Activated CD4-positive, alpha-beta T cell treated with anti-CD3 and anti-CD28 coated beads, Interleukin-2, amount 50 U/mL, for 4 hours (primary cell): ENCODE measurements around the gene SLC41A1.

Source experiments
- DNase-seq, 2 experiments: peaks; one replicate each; pipeline ENCODE4 v3.0.0-alpha.2; 2020

SLC41A1 gene

DNA sequence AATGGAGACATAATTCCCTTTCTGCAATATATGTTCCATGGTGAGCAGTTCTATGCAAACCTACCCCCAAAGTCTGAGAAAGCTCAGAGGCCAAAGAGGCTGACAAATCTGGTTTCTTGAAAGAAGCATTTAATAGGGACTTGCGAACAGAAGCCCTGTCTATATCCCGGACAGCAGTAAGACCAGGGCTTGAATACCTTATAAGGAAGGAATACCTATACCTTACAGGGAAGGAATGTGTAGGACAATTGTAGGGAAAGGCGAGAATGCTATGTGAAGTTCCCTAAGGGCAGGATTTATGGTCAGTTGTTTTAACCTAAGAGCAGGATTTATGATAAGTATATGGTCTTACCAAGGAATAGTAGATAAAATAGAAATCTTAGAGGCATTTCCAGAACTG, 5.0 kb upstream of the SLC41A1 start:
- DNase-seq, result no peak

DNA sequence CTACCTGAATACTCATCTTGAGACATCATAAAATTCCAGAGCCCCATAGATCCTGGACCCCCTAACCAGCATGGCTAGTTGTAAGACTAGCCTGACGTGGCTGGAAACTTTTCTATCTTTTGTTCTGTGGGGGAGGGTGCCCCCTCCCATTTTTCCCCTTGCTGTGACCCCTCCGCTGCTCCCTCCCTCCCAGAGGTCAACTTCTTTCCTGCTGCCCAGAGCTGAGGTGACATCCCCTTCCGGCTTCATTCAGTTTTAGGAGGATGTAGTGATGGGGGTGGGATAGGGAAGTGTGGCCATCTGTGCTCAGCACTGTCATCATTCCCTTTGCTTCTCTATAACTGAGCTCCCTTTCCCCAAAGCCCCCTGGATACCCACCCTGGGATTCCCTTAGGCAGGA, 4.4 kb upstream of the SLC41A1 start:
- no peak for DNase-seq

DNA sequence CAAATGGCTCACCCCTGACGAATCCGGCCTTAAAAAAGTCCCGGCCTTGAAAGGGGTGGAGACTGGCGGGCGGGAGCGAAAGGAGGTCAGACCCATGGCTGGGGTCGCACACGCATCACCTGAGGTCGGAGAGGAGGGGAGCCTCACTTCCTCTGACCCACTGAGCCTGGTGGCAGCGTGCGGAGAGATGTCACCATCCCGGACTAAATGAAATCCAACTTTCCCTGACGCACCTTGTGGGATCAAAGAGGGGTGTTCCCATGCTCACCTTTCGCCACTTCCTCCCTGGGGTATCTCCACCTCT, 709 bp upstream of the SLC41A1 start:
- no peak for DNase-seq

DNA sequence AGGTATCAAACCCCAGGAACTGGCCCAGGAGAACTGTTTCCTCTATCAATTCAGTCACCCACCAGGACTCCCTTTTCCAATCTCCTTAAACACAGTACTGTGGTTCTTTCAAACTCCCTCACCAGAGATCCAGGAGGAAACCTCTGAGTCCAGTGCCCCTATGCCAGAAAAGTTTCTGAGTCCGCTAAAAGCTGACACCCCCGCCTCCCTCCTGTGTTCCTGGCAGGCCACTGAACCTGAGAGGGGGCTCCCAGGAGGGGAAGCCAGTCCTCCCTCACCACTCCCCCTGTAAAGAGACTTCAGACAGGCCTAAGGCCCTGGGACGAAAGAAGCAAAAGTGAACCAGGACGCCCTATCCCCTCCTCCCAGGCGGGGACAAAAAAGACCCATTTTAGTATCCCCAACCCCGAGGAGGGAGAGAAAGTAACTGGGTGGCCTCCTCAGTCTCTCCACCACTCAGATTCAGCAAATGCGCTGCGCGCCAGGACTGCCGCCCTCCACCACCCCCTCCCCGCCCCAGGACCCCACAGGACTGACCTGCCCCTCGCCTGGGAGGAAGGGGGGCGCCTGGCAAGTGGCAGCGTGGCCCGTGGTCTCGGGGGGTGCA, 624 bp downstream of the SLC41A1 start:
- DNase-seq, result no peak

DNA sequence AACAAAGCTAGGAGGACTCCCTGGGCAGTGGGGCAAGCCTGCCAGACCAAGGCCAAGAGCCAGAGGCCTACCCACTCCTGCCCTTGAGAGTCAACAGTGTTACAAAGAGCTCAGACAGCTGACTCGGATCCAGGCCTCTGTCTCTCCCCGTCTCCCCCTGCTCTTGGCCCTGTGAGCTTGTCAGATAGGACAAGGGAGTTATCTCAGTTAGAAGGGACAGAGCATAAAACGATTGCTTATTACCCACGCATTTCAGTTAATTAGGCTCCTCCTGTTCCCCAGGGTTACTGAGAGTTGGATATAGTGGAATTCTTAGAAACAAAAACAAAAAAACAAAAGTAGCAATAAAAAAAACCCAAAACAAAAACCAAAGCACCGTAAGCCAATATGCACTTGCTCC, 1.3 kb downstream of the SLC41A1 start:
- no peak for DNase-seq

DNA sequence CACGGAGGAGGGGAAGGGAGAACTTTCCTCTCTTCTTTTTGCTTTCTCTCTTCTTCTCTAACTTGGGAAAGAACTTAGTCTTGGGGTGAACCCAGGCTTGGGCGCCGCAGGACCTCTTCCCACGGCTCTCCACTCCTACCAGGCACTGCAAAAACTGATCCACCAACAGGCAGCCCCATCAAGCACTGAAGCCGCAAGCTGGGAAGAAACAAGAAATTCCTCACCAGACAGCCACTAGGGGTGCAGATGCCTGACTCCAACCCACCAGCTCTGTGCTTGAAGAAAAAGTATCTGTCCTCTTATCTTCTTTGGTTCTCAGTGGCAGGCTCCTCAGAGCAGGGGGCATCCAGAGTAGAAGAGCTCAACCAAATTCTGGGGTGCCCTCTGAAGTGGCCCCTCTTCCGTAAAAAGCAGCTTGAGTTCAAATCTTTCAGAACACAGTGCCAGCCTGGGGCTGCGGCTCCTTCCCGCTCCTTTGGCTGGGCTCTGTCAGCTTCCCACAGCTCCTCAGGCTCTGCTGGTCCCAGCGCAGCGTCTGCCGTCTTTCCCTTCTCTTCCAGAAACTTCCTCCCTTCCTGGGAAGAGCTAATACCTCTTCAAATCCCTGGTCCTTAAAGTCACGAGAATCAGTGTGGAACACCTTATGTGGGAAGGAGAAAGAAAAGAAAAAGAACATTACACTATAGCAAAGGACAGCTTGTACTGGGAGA, 2.4 kb downstream of the SLC41A1 start:
- no peak for DNase-seq

DNA sequence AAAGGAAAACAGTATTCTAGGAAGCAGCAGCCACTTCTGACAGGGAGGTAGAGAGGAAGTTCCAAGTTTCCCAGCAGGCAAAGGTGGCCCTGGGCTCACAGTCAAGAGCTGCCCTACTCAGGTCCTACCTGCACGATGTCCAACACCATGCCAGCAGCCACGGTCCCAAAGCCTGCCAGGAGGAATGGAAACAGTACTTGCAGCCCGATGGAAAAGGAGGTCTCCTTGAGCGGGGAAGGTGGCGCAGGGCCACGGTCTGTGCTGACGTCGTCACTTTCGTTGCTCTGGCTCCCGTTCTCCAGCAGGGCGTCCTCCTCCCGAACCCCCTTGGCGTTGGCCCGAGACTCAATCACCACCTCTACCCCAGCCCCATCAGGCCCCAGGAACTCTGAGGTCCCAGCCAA, 3.1 kb downstream of the SLC41A1 start:
- DNase-seq, result no peak

DNA sequence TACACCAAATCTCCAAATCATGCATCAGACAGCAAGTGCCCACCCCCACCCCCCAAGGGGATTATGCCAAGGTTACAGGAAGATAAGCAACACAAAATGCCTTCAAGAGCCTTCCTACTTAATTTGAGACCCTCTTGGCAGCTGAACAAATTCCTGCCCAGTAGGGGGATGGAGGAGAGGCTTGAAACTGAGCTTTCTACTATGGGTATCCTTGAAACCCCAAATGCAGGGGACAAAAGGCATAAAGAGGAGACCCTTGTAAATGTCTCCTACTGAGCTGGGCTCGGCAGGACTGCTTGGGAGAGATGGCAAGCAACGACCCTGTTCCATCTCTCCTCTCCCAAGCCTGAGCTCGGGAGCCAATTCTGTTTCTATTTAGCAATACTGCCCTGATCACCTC, 3.5 kb downstream of the SLC41A1 start:
- no peak for DNase-seq

DNA sequence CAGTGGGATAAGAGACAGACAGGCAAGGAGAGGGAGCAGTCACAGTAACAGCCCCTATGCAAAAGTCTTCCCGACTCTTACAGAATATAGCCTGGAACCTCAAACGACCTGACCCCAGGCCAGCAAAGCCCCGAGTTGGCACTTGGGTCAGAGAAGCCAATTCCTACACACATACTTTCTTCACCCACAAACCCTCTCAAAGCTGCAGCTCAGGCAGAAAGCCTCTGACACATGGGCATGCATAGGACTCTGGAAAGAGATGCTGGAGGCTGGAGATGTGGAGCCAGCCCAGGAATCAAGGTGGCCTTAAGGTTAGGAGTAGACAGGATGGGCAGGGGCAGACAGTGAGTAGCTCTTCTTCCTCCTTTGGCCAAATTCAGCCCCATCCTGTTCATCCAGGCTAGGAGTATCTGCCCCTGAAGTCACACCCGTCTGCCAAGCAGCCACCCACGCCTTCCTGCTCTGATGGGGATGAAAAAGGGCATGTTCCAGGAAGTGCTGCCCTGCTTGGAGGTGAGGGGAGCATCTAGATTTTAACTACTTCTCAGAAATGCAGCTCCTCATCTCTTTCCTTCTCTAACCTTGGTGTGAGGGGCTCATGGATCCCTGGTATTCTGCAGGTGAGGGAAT, 7.8 kb downstream of the SLC41A1 start:
- DNase-seq, result peak; percentile 26 to 32

DNA sequence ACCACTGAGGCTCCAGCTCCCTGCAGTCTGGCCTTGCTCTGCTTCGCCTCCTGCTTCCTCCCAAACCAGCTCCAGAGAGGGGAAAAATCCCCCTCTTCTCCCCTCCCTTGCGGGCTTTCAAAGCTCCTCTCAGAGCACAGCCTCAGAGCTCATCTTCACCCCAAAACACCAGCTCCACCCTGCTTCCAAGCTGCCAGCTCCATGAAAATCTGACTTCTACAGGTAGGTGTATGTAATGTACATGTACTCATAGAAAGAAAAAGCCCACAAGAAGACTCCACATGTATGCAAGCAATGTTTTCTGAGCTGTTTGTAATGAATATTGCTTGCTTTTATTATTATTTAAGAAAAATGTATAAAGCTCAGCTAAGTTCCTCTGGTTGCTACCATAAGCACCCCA, 8.4 kb downstream of the SLC41A1 start:
- DNase-seq, result no peak

DNA sequence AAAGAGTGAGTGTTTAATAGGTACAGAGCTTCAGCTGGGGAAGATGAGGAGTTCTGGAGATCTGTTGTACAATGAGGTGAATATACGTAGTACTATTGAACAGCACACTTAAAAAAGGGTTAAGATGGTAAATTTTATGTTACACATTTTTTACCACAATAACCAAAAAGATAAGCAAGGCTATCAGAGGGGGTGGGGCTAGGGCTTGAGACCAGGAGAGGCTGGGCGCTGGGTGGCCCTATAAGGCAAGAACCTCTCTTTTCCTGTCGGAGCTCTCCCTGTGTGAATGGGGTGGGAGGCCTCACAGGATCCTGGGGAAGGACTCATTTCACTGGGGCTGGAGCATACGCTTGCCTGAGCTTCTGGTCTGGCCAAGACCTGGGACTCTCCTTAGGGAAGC, 9.0 kb downstream of the SLC41A1 start:
- no peak for DNase-seq

DNA sequence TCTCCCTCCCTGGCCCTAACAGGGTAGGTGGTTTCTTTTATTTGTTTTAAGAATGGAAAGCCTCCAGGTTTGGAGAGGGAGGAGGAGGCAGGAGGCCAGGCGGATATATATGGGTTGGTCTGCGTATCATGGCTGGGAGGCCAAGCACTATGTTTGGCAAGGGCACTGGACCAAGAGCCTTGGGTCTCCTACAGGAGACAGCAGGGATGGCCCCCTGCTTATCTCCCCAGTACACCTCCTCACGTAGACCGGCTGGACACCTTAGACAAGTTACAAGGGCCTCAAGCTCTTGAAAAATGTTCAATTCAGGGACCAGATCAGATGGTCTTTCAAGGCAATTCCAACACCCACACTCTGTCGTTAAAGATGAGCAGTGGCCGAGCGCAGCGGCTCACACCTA, 10.9 kb downstream of the SLC41A1 start:
- DNase-seq, result no peak

DNA sequence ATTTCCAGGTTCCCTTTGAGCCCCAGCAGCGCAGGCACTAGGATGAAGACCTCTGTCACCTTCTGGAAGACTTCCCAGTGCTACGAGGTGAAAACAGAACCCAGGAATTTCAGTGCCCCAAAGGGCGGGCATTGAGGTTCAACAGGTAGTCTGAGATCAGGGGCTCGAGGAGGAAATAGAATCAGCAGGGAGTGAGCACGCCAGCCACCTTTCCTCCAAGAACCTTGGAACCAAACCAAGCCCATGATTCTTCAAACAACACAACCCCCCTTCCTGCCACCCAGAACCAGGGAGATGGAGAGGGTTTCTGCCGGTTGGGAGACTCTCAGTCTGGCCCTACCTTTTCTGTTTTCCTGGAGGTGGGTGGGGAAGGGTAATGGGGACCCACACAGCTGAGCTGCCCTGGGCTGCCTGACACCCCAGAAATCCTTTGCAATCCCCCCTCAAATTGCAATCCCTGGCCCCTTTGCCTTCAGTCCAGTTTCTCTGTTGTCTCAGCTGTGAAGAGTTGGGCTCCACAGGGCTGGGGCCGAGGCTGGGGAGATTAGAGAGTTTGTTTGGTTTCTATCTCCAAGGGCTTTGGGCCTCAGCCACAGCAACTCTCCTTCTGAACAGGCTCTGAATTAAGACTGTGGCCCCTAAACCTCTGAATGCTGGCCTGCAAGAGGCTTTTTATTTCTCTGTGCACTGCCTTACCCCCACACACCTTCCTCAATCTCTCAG, 11.9 kb downstream of the SLC41A1 start:
- DNase-seq, result no peak

DNA sequence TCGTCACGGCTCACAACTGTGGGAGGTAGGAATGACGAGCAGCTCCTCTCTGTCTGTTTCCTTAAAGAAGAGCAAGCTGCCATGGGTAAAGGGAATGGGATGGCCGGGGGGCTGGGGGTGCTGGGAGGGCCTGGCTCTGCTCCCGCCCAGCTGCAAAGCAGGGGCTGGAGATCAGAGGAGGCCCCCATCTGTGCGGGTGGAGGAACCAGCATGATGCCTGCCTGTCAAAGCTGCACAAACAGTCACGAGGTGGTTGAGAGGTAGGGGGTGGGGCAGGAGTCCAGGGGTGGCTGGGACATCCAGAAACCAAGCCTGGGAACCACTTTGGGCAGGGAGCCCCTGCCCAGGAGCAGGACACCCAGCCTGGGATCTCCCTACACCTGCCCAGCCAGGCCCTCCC, 12.6 kb downstream of the SLC41A1 start:
- no peak for DNase-seq

DNA sequence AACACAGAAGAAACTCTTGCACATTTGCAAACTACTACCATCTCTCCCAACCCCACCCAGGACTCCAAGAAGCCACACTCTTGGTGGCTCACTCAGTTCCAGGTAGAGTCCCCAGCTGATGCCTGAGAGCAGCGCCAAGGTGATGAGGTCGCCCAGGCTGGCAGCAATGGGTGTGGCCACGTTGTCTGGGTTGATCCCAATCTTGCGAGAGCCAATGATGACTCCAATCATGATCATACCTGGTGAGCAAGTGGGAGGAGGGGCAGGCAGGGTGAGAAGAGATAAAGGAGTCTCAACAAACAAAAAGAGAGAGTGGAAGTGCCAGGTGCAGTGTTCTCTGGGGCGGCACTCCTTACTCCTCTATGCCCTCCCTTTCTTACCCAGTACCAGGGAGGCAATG, 14.4 kb downstream of the SLC41A1 start:
- no peak for DNase-seq

DNA sequence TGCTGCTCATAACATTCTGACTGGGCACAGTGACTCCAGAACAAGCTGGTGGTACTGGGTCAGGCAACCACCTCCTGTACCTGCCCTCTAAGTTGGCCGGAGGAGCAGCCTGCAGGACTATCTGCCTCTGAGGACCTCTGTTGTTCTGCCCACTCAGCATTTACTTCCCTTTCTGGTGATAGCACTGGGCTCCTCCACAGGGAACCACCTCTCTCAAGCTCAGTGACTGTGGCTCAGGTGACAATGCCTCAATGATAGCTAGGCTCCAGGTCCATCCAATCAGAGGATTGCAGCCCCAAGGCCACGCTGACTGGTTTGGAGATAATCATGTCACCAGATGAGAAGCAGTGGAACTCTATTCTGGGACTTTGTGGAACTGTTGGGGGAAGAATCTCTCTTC, 15.8 kb downstream of the SLC41A1 start:
- no peak for DNase-seq

DNA sequence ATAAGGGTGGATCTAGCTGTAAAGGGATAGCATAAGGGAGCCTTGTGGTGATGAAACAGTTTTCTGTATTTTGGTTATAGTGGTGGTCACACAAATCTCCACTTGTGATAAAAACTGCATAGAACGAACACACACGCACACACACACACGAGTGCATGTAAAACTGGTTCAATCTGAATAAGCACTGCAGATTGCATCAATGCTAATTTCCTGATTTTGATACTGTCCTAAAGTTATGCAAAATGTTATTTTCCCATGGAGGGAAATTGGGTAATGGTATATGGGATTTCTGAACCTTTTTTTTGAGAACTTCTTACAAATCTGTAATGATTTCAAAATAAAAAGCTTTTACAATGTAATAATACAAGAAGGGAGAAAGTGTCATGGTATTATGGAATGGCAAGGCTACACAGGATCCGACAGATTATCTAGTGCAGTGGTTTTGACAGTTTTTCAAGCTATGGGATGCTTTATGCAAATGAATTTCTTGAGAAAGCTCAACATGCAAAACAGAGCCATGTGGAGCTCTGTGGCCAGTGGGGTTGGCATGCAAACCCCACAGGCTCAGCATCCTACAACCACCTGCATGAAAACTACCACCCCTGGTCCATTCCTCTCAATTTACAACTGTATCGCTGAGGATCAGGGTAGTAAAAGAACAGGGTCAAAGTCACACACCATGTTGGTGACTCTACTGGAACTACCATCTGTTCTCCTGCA, 18.8 kb downstream of the SLC41A1 start:
- no peak for DNase-seq

DNA sequence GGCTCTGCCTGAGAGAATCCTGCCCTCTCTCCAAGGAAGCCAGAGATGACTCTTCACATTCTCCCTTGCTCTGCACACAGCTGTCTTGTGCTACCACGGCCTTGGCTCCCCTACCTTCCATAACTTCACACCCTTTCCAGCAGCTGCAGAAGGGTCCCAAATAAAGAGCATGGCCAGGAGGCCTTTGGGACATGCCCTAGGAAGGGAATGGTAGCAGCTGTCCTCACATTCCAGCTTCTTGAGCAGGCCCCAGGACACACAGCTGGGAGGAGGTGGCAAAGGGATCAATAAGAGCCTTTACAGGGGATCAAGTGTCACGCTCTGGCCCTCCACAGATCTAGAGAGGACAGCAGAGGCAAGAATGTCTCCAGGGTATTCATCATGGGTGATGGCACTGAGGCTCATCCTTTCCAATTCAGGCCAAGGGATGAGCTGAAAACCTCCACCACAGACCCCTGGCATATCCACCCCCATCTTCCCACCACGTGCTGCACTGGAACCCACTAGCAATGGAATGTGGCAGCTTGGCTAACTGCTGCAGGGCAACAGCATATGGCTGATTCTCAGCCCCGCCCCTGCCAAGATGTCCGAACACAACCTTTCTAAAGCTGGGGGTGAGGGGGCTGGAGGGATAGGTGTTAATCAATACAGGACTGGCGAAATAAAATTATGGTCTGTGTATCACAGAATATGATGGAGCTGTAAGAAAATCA, 19.9 kb downstream of the SLC41A1 start:
- no peak for DNase-seq

DNA sequence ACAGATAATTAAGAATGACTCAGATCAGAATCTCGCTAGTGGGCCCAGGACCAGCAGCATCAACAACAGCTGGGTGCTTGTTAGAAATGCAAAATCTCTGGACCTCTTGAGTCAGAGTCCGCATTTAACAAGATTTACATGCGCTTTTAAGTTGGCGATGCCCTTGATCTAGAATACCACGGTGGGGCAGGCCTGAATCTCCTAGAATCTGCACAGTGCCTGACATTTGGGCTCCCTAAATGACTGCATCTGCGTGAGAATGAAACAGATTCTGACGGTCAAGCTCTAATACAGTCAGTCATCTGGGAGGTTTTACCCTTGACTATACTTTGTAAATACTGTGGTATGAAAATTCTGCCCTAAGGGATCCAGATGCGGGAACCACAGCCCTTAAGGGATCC, 20.5 kb downstream of the SLC41A1 start:
- DNase-seq, result no peak

DNA sequence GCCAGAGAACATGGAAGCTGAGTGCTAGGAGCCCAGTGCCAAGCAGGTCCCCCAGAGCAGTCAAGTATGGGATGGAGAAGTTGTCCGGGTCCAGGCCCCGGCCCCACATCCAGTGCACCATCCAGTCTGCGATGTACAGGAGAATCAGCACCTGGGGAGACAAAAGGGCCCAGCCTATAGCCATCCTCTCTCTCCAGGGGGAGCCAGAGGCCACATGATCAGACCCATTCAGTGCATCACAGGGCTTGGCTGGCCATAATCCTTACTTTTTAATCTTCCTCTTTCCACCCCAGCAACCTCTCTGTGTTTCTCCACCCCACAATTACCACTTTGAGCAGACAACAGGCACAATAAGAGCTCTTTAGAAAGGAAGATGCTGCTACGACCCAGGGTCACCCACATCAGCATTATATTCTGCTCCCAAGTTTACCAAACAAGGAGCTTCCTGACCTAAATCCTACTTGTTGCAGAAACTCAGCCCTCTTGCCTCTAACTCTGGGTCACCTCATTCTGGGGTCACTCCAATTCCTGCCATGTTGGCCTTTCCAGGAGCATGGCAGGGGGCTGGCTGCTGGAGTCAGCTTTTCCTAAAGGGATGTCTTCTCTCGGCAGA, 21.3 kb downstream of the SLC41A1 start:
- DNase-seq, result peak; percentile 54 to 55

DNA sequence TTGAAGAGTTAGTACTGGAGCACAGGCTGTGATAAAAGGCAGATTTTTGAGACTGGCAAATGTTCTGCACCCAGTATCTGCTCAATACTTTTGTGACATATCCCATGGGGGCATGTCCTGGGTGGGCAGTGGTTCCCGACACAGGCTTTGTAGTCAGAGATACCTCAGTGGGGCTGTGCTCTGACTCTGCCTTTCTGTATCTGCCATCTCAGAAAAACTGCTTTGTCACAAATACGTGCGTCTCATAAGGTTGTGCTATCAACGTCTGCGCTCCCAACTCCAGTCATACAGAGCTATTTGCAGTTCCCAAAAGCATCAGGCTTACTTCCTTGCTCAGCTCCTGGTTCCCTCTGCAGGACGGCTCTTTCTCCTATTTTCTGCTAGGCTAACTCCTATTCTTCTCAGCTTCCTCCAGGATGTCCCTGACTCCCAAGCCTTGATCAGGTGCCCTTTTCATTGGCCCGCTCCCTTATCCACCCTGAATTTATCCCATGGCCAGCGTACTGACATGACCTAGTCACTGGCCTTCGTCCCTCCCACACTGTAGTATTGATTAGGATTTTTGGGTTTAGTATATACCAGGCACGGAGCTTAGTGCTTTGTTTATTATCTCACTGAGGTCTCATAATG, 25.6 kb downstream of the SLC41A1 start:
- no peak for DNase-seq

DNA sequence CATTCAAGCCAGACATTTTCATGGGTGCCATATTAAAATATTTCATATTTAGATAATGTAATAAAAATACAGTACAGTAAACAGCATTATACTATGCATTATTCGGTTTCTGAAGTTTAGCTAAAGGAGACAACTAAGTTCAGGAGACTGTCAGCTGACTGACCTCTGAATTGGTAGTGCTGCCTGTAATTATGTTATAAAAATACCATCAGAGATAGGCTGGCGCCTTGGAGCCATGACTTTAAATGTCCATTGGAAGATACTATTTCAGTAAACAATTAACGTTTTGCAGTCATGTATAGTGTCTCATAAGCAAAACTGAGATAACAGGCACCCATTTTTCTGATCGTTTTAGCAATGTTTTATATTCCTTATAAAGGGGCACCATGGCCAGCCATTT, 26.4 kb downstream of the SLC41A1 start:
- no peak for DNase-seq
